Measurements from ENCODE around the gene DTNA.

GRCh38 chr18:34866310-34866709 is 156.2 kb downstream of the DTNA start:
- no peak for TF ChIP-seq FOXK2 (IDR thresholded peaks at IDR 0.05)
- no peak for TF ChIP-seq BHLHE40 (IDR thresholded peaks at IDR 0.05; ENCODE audit: borderline replicate concordance)
- TF ChIP-seq ZNF384 (IDR thresholded peaks at IDR 0.05), result no peak
- no peak for TF ChIP-seq SUZ12 (IDR thresholded peaks at IDR 0.05)
- no peak for TF ChIP-seq TARDBP (IDR thresholded peaks at IDR 0.05)
- no peak for TF ChIP-seq LEF1 (IDR thresholded peaks at IDR 0.05; ENCODE audit: borderline replicate concordance)
- no peak for TF ChIP-seq CTBP1 (IDR thresholded peaks at IDR 0.05; ENCODE audit: borderline replicate concordance)
- TF ChIP-seq HDGF (IDR thresholded peaks at IDR 0.05; ENCODE audit: borderline replicate concordance), result no peak
- TF ChIP-seq NFRKB (IDR thresholded peaks at IDR 0.05), result no peak
- no peak for TF ChIP-seq FOXA1 (IDR thresholded peaks at IDR 0.05)
- TF ChIP-seq ARNT (IDR thresholded peaks at IDR 0.05), result no peak

All from HEK293T (cell line).